HK-2 (cell line): ENCODE measurements around the gene CDKAL1.

ENCODE experiments used
- DNase-seq: peaks from one replicate; pipeline ENCODE4 v3.0.0-alpha.2; 2018; ENCODE audit not compliant: unreplicated experiment

CDKAL1 gene

GRCh38 chr6:20678831-20679352 lies 144.6 kb downstream of the CDKAL1 start:
- DNase-seq, result no peak

- DNase-seq, result no peak
Observed at GRCh38 chr6:20680697-20681165, 146.5 kb downstream of the CDKAL1 start.

- no peak for DNase-seq
Observed at GRCh38 chr6:20681243-20681684, 147.0 kb downstream of the CDKAL1 start.

DNA sequence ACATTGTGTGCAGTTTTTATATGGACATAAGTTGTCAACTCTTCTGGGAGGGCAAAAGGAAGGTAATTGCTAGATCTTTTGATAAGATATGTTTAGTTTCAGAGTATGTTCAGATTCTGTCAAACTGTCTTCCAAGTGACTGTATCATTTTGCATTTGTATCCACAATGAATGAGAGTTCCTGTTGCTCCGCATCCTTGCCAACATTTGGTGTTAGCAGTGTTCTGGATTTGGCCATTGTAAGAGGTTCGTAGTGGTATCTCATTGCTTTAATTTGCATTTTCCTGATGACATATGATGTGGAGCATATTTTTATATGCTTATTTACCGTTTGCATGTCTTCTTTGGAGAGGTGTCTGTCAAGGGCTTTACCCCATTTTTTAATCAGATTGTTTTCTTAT lies 150.2 kb downstream of the CDKAL1 start:
- no peak for DNase-seq

DNA sequence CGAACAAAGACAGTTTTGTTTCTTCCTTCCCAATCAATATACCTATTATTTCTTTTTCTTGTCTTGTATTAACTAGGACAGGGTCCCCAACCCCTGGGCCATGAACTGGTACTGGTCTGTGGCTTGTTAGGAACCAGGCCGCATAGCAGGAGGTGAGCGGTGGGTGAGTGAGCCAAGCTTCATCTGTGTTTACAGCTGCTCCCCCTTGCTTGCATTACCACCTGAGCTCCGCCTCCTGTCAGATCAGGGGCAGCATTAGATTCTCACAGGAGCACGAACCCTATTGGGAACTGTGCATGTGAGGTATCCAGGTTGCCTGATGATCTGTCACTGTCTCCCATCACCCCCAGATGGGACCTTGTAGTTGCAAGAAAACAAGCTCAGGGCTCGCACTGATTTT lies 151.9 kb downstream of the CDKAL1 start:
- no peak for DNase-seq

- no peak for DNase-seq
Observed at GRCh38 chr6:20687494-20687893, 153.2 kb downstream of the CDKAL1 start.

- peak; percentile 20 for DNase-seq
Observed at GRCh38 chr6:20688710-20689500, 154.6 kb downstream of the CDKAL1 start.

DNA sequence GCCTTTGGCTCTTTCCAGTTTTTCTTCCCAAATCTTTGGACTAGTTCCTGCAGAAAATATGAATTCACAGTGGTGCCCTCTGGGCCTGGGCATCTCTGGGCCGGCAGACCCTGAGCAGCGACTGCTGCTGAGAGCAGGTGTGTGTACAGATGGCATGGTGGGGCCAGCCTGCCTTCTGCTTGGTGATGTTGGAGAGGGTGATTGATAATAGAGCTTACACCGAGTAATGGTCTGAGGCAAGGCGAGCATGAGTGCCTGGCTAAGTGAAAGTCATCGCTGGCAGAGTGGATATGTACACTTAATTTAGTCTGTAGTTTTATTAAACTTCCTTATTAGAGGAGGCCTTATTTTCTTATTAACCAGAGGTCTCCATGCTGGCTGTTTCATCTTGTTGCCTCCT lies 156.9 kb downstream of the CDKAL1 start:
- no peak for DNase-seq

GRCh38 chr6:20692023-20692422 lies 157.8 kb downstream of the CDKAL1 start:
- DNase-seq, result no peak

DNA sequence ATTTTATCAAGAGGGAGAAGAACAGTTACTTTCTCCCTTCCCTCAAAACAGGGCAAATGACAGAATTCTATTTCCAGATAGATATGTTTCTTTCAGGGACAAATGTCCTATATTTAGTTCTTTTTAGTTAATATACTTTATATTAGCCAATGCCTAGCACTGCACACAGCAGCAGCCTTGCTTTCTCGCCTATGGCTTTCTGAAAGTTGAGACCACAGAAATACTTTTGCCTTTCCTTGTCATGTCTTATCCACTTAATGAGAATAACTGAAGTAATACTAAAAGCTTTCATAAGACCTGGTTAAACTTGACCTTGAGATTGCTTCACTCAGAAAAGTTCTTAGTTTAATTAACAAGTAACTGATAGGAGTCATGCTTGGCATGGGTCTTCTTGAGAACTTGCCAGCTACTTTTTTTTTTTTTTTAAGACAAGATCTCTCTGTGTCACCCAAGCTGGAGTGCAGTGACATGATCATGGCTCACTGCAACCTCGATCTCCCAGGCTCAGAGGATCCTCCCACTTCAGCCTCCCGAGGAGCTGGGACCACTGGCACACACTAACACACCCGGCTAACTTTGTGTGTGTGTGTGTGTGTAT lies 159.3 kb downstream of the CDKAL1 start:
- DNase-seq, result peak; percentile 34

DNA sequence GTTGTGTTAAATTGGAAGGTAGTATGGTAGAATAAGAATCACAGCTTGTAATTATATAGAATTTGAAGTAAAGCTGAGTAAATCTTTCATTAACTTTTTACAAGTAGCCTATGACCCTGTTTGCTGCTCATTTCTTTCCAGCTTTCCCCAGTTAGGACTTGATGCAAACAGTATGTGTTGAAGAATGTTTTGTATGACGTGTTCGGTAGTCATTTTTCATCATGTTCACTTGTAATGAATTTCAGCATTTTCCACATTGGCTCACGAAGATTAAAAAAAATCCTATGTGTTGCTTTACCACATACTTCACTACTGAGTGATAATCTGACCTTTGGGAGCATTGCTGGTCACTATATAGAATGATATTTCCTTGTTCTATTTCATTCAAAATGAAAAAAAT lies 162.4 kb downstream of the CDKAL1 start:
- DNase-seq, result no peak

DNA sequence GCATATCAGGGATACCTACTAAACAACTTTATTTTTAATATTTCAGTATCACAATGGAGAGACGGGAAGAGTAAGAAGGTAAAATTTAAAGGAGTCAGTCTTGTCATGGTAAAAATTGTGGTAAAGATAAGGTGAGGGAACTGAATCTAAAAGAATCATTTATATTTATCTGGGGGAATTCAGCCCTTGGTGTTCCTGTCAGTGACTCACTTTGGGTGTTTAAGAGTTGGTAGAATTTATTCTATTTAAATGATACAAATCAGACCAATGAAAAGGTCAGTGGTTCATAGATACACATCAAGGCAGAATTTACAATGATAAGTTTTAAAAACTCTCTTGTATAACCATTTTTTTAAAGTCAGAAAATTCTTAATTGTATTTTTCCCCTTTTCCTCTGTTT lies 164.4 kb downstream of the CDKAL1 start:
- no peak for DNase-seq

DNA sequence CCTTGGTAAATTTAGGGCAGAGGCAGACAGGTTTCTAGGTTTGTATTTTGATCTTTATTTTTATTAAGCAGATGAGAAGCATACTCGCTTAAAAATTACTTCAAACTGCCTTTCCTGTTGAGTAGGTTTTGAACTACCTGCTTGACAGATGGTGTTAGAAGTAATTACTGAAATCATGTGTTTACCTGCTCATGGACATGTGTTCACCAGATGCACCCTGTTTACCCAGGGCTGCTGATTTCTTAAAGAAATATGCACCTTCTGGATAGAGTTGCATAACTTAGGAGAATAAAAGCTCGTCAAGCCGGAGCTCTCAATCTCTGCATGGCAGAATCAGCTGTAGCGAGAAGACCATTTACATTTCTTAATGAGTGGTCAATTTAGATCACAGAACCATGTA lies 165.1 kb downstream of the CDKAL1 start:
- no peak for DNase-seq

GRCh38 chr6:20700375-20700774 lies 166.1 kb downstream of the CDKAL1 start:
- no peak for DNase-seq

GRCh38 chr6:20702366-20702765 lies 168.1 kb downstream of the CDKAL1 start:
- no peak for DNase-seq

DNA sequence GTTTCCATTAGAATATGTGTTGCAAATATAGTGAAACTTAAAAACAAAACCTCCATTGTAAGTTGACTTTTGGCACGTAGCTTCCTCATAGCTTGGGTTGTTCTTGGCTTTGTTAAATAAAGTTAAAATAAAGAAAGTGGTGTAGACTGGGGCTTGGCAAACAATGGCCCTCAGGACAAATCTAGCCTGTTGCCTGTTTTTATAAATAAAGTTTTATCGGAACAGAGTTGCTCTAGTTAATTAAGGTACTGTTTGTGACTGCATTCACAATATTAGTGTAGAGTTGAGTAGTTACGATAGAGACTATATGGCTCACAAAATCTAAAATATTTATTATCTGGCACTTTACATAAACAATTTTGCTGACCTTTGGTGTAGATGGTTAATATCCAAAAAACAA lies 168.8 kb downstream of the CDKAL1 start:
- DNase-seq, result no peak

DNA sequence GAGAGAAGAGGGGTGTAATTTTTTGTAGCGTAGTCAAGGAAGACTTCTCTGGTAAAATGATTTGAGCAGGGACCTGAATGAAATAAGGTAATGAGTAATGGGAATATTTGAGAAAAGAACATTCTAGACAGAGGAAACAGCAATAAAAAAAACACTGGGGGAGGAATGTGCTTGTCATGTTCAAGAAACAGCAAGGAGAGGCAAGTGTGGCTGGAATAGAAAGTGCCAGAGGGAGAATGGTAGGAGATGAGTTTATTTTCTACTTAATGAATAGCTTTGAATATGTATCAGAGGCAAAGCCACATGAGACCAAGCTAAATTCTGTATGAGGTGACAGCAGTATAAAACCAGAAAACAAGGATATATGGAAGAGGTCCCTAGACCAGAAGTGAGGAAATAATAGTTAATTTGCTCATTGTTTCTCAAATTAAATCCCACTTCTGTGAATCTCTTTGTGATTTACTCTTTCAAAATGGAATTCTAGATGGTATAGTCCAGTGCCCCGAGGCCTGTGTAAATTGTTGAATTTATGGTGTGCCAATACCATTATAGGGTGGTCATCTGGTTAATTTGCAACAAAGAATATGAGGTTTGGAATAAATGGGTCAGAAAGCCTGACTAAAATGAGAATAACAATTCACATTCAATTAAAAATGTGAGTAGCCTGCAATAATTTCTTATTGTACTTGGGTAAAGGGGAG lies 170.2 kb downstream of the CDKAL1 start:
- no peak for DNase-seq

DNA sequence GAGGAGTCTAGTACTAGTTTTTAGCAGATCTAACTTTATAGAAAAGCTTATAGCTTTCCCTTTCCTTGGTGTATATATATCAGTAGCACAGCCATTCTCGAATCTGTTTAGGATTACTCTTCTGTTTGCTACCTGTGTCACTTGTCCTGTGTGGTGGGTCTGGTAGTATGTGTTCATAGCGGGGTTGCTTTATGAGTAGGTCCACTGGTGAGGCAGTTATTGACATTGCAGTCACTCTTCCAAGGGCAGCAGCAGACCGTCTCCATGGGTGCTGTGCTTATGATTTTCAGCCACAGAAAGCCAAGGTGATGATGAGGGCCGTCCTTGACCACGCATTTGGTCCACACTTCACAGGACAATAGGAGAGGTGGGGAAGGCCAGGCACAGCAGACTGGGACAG lies 171.5 kb downstream of the CDKAL1 start:
- DNase-seq, result no peak

GRCh38 chr6:20706238-20706938 lies 172.1 kb downstream of the CDKAL1 start:
- no peak for DNase-seq

DNA sequence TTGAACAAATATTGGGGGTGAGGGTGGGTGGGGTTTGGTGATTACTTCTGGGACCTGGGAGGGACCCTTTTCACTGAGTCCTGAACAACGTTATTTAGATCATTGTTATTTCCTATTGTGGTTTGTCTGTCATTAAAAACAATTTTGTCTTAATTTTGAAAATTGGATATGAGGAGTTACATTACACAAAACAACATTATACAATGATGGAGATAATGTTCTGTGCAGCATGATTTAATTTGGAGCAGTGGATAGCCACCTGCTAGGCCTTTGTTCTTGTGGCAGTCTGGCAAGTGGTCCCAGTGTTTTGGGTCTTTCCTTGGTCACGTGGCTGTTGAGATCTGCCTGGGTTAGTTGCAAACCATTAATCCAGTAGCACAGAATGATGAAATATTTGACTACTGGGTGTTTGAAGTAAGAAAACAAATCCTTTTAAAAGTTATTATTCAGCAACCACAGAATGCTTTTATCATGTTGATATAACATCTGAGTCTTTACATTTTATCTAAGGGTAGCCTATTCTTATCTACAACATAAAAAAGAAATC lies 172.8 kb downstream of the CDKAL1 start:
- DNase-seq, result no peak

GRCh38 chr6:20707870-20708269 lies 173.6 kb downstream of the CDKAL1 start:
- DNase-seq, result no peak
